ENCODE data around the gene MGAT5.
"Not testable (repeated sequence)": the region's sequence is repeated elsewhere in the genome, so short reads cannot be mapped to it uniquely, and the experiment has no call there.

MGAT5 gene

GRCh38 chr2:134455426-134455825 lies 201.6 kb downstream of the MGAT5 start:
- no peak for DNase-seq

DNA sequence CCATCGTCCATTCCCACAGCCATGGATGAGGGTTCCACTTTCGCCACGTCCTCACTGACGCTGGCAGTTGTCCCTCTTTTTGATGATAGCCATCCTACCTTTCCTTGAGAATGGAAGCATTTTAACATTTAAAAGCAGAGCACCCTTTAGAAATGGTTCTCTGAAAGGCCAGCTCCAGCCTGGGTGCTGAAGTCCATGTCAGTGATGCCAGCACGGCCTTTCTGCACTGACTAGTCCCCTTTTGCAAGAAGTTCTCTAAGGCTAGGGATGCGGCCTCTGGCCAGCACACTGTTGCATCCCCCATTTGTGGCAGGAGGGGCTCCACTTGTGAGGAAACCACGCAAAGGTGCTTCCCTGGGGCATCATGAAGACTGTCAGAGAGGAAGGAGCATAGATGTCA lies 203.5 kb downstream of the MGAT5 start:
- DNase-seq, result no peak

- DNase-seq, result no peak
Measured at GRCh38 chr2:134457765-134458472, 204.0 kb downstream of the MGAT5 start.

- DNase-seq, result no peak
Measured at GRCh38 chr2:134458473-134458853, 204.6 kb downstream of the MGAT5 start.

DNA sequence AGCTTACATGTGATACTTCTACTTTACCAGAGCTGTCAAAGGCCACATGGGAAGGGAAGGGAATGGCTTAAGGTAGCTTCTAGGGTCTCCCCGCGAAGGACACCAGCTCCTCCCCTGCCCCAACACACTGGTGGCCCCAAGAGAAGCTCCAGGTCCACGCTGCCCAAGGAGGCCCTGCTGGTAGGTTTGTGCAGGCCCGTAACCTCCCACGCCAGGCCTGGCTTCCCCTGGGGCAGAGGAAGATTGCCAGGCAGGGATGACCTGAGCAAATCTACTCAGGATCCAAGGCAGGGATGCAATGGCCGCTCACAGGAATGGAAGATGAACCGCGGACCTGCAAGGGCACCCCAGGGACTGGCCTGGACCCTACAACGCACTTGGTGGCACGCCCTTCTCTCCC lies 205.1 kb downstream of the MGAT5 start:
- DNase-seq, result no peak

DNA sequence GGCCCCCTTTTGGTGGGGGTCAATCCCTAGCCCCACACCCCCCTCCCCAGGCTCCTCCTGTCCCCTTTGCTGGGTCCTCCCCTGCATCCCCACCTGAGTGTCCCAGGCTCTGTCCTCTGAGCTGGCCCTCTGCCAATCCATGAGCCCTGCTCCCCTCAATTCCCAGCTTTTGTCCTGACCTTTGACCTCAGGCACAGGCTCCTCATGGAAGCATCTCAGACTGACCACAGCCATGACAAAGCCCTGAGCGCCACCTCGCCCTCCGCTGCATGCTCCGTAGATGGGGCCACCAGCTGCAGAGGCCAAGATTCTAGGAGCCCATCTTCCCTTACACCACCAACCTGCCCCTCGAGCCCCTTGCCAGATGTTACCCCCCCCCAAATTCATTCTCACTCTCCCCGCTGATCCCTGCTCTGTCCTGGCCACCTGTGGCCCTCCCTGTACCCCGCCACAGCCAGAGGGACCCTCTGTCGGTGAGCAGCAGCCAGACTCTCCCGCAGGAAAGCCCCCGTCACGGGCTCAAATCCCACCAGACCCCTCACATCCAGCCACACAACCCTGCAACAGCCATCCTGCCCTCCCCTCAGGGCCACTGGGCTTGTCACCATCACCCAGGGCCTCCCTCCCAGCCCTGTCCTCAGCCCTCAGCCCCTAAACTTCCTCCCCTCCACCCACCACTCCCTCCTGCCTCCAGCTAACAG lies 206.0 kb downstream of the MGAT5 start:
- no peak for DNase-seq

GRCh38 chr2:134460583-134460998 lies 206.7 kb downstream of the MGAT5 start:
- peak; percentile 58 for DNase-seq

- no peak for DNase-seq
Measured at GRCh38 chr2:134461511-134461910, 207.6 kb downstream of the MGAT5 start.

DNA sequence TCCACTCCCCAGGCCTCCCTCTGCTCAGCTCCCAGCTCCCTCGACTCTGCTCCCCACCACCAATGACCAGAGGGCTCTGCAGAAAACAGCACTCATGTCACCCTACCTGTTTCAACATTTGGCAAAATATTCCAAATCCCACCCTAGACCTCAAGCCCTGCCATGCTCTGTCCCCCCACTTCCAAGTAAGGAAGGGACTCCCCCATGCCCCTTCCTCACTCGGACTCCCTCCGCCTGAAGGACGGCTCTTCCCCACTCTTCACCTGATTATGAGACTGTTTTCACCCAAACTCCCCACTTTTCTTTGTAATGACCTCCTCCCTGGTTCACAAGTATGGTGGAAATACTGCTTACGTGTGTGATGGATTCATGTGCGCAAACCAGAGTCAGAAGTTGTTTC lies 208.4 kb downstream of the MGAT5 start:
- no peak for DNase-seq

DNA sequence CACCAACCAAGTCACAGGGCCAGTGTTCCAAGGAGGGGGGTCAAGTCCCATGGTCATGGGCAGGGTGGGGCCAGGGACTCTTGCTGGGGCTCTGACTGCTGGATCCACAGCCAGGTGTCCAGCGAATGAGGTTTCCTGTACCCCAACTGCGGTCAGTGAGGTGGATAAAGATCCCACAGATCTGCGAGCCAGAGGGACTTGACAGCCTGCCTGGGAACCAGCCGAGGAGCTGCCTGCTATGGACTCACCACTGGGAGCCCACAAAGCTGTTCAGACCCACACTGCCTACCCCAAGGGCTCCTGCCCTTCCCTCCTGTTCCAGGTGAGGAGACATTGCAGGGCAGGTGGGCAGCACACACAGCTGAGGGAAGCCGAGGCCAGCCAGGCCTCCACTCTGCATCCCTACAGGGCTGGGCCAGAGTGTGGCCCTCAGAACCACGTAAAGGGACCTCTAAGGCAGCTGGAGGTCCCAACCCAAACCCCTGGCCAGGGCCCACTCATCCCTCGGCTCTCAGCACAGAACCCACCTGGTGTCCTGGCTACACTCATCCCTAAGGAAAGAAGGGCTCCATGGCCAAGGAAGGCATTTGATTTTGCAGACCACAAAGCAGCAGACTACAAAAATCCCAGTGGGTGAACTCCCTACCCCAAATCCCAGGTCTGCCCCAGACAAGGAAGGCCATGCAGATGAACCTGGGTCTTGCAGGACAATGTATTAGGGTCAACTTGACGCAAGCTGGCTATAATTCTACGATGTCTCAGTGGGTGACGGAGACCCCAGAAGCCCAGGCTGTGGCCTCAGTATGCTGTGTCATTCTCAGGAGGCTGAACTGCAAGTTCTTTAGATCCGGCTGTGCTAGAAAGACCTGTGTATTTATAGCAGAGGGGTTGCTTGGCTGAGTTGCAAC lies 209.2 kb downstream of the MGAT5 start:
- DNase-seq, result no peak

- DNase-seq, result no peak
Measured at GRCh38 chr2:134463699-134464022, 209.8 kb downstream of the MGAT5 start.

- no peak for DNase-seq
Measured at GRCh38 chr2:134465228-134466105, 211.6 kb downstream of the MGAT5 start.

- no peak for DNase-seq
Measured at GRCh38 chr2:134466141-134466540, 212.3 kb downstream of the MGAT5 start.

- no peak for DNase-seq
Measured at GRCh38 chr2:134468164-134468563, 214.3 kb downstream of the MGAT5 start.

GRCh38 chr2:134468776-134469175 lies 214.9 kb downstream of the MGAT5 start:
- DNase-seq, result no peak

DNA sequence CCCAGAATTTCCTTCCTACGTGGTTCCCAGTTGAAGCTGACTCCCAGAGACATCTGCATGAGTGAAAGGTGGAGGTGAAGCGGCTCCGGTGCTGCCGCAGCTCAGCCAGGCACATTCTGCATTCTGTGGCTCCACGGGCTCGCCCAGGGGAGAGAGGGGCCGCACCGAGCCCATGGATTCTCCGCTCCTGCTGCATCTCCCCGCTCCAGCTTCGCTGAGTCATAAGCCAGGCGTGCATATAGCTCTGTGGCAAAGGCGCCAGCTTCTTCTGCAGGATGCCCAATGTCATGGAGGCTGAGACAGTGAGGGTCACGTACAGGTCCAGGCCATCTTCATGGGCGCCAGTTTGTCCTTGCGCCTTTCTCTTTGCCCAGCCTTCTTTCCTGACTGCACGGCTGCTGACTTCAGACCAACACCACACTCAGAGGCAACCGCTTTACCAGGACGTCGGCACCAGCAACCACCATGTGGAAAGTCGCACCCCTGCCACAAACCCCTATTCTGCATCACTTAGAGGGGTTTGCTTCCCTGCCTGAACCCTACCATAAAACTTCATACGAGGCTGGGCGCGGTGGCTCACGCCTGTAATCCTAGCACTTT lies 215.7 kb downstream of the MGAT5 start:
- no peak for DNase-seq

- DNase-seq, result no peak
Measured at GRCh38 chr2:134470561-134471168, 216.8 kb downstream of the MGAT5 start.

- DNase-seq, result not testable (repeated sequence)
Measured at GRCh38 chr2:134476982-134477381, 223.1 kb downstream of the MGAT5 start.

DNA sequence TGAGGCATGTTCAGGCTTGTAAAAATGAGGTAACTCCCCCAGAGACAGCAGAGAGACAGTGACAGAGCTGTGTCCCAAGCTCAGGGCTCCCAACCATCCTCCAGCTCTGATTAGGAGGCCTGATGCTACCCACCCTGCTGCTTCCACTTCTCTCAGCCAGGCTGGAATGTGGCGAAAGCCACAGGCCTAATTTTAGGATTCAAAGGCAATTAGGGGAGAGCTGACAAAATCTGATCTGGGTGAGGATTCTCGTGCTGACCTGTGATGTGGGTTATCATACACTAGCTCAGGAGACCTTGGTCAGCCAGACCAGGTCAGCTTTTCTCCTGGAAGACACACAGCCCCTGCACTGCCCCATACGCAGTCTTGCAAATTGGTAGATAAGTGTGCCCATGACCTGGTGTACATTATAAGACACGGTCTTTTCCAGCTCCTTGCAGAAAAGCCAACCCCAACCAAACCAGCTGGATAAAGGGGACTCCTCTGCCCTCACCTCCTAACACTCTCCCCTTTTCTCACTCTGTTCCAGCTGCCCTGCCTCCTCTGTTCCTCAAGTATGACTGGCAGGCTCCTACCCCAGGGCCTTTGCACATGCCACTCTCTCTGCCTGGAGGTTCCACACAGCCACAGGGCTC lies 225.9 kb downstream of the MGAT5 start:
- DNase-seq, result no peak

- DNase-seq, result no peak
Measured at GRCh38 chr2:134482131-134482723, 228.4 kb downstream of the MGAT5 start.
